ENCODE data around the gene PAX1.

PAX1 gene

DNA sequence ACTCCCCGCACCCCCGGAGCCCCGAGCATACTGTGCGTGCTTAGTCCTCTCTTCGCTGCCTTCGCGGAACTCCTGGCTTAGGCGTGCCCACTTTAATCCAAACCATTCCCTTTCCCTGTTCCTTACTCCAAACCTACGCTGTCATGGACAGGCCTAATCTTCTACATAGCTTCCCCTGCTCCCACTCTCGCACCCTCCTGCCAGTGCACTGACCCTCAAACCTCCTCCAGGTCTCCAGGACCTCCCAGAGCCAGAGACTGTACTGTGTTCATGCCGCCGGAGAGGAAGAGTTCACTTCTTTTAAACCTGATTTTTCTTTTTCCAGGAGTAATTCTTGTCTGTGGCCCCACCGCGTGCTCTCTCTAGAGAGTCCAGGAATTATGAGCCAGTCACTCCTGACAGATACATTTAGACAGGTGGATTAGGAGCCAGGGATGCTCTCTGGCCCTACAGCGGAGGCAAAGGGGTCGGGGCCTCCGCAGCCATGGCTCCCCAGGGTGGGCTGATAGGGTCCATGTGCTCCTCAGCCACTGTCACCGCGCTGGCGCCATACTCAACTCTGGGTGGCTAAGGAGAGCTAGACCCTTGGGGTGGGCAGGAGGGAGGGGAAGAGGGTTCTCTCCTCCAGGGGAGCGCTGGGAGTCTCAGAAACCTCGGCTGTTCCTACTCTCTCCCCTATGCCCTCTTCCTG lies 1.6 kb upstream of the PAX1 start:
- DNase-seq: no peak

DNA sequence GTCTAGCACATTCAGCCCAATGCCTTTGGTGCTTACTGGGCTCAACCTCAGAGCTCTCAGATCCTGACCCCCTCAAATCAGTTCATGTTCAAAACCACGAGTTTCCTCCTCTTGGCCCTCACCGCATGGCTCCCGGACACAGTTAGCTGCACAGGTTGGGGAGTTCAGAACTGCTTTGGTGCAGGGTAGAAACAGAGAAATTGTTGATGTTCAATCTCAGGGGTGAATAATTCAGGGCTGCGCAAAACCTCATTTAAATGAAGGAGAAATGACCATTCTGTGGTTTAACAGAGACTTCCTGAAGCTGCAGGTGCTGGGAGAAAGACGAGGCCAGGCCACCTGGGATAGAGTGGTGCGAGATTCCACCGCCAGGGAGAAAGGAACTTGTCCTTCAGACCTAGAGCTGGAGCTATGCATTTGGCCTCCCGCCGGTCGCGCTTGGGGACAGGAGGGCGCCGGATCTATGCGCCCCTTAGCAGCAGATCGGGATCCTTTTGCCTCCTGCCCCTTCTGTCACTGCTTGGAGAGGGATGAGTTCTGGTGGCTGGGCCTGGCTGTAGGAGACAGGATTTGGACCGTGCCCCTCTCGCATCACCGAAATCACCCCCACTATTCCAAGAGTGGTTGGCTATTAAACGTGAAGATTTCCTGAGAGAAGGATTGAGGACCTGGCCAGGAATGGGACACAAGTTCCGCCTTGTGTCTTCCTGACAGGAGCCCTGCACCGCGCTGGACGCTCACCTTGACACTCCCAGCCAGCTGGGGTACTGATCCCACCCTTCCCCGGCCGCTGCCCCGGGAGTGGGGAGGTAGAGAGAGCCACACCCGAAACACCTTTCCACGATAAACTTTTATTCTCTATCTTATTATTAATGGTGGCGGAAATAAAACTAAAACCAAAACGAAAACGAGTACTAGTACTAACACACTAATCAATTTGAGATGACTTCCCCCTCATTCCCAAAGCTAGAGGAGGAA lies 767 bp upstream of the PAX1 start:
- no peak for DNase-seq

DNA sequence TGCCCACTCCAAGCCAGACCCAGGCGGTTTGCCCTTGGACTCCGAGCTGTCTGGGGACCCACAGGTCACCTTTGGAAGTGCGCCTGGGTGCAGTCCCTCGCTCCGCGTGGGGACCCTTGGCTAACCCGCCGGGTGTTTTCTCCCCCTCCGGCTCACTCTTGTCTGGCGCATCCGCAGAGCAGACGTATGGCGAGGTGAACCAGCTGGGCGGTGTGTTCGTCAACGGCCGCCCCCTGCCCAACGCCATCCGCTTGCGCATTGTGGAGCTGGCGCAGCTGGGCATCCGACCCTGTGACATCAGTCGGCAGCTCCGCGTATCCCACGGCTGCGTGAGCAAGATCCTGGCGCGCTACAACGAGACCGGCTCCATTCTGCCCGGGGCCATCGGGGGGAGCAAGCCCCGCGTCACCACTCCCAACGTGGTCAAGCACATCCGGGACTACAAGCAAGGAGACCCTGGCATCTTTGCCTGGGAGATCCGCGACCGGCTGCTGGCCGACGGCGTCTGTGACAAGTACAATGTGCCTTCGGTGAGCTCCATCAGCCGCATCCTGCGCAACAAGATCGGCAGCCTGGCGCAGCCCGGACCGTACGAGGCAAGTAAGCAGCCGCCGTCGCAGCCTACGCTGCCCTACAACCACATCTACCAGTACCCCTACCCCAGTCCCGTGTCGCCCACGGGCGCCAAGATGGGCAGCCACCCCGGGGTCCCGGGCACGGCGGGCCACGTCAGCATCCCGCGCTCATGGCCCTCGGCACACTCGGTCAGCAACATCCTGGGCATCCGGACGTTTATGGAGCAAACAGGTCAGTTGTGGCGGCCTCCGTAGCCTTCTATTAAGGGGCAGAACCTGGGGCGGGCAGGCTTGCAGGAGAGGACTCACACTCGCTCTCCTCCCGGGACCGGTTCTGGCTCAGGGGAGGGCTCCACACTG lies 1.1 kb downstream of the PAX1 start:
- no peak for DNase-seq

DNA sequence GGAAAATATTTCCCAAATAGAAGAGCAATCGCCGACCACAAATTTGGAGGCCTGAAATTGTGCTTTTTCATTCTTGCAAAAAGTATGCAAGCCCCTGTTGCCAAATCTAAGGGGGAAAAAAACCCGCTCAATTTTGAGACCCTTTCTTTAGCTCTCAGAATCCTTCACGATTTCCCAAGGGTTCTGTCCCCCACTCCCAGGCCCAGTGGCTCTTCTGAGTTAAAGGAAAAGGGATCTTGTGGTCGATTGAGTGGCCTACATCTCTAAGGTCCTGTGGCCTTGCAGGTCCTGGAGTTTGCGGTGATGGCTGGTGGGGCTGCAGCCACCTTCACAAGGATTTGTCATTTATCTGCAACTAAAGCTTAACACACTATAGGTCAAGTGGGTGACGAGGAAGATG lies 1.8 kb downstream of the PAX1 start:
- DNase-seq: no peak

DNA sequence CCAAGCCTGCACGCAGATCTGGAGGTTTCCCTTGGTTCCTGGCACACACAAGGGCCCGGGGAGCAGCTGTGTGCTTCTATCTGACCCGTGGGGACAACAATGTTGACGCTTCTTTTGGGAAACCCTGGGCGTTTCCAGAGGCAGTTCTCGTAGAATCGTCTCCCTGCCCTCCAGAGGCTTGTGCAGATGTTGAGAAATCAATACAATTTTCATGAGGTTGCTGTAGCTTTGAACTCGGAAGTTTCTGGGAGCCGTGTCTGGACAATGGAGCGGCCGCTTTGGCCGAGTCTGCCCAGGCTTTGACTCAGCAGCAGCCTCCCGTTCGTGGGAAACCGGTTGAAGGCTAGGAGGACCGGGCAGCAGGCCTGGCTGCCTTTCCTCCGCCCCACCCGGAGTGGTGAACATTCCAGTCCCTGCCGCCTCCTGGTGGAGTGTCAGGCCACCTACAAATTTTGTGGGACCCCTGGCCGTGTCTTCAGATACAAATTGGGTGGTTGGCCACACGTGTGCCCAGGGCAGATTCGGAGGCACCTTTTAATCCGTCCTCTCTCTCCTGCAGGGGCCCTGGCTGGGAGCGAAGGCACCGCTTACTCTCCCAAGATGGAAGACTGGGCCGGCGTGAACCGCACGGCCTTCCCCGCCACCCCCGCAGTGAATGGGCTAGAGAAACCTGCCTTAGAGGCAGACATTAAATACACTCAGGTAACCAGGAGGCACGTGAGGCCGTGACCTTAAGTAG lies 2.7 kb downstream of the PAX1 start:
- DNase-seq: no peak

DNA sequence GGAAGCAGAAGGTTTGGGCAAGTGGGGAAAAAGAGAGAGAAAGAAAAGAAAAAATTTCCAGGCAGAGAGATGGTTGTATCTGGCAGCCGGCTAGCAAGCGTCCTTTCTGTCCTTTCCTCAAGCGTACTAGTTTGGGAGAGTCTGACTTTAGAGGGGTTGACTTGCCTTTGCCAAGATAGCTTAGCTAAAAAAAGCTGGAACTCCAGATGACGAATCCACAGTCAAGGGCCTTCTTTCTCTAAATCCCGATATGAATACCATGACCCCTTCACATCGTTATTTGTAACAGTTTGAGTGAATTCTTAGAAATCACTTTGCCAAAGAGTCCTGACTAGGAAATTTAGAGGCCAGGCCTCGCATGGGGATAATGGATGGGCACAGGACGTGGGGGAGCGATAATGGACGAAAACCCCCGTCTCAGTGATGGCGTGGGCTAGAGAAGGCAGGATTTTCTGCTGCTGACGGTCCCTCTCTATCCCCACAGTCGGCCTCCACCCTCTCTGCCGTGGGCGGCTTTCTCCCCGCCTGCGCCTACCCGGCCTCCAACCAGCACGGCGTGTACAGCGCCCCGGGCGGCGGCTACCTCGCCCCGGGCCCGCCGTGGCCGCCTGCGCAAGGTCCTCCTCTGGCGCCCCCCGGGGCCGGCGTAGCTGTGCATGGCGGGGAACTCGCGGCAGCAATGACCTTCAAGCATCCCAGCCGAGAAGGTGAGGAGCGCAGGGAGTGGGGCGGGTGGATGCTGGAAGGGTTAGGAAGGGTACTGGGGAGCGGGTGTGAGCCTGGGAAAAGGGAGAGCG lies 3.5 kb downstream of the PAX1 start:
- no peak for DNase-seq

DNA sequence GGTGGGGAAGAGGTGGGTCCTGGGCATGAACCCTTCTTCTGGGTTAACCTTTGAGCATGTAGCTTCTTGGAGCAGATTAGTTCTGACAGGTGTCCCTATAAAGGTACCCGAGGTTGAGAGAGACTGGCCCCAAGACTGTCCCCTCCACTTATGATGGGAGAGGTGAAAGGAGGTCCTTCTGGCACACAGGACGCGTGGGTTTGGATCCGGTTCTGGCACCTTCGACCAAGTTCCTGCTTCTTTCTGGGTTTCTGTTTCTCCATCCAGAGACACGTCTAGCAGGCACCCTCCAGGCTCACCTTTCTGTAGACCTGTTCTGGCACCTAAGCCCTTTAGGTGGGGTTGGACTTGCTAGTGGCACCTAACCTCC lies 4.1 kb downstream of the PAX1 start:
- DNase-seq: no peak

DNA sequence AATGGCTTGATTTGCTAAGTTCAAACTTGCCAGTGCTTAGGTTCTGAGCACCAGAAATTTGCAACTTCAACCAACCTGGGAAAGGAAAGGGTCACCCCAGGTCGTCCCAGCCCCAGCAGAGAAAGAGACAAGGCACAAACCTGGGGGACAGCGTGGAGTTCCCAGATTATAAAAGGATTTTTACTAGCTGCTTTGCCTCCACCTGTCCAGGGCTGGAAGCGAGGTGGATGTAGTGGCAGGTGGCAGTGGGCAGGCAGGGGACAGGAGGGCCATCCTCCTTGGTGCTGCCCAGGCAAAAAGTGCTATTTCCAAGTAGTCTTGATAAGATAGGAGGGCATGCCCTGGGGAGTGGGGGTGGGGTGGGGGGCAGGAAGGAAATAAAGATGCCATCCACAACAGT lies 4.9 kb downstream of the PAX1 start:
- no peak for DNase-seq

DNA sequence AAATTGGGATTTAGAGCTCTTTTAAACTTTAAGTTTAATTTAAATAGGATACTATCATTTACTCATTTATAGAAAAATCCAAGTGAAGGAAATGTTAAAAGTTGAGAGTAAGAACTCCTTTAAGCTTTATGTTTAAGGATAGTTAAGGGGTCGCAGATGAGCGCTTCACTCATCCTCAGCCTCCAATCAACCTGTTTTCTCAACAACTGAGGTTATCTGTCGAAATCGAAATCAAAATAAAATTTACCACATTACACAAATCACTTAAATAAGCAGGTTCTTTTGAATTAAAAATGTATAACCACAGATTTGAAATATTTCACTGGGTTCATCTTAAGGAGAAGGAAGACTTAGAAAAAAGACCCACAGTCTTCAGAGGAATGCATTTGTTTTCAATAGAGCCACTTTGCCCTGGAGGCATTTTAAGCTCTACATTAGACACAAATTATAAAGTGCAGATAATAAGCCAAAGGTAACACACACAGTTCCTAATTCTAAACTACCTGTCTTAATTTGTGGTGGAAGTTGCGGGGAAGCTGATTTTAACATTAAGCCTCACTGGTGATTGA lies 5.5 kb downstream of the PAX1 start:
- DNase-seq: no peak

DNA sequence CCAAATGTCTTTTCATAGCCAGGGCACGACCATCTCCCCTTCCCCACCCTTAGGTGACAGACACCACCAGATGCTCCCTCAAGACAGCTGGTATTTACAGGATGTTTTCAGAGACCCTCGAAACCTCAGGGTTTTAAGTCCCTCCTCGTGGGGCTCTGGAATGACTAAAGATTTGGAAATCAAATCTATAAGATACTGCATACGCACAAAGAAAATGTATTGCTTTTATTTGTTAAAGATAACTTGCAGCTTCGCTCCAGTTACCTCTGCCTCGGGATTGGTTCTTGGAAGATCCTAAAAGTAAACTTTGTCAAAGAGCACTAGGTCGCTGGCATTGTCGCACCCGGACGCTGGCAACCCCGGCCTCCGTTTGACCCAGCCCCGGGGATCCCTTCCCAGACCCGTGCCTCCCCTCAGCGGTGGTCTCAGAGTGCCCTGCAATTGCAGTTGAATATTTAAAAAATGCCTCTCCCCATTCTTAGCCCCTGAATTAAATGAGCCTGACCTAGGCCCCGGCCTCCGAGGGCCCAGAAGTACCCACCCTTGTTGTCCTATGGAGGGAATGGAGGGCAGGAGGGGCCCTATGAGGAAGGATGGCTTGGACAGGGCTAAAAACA lies 7.1 kb downstream of the PAX1 start:
- no peak for DNase-seq

DNA sequence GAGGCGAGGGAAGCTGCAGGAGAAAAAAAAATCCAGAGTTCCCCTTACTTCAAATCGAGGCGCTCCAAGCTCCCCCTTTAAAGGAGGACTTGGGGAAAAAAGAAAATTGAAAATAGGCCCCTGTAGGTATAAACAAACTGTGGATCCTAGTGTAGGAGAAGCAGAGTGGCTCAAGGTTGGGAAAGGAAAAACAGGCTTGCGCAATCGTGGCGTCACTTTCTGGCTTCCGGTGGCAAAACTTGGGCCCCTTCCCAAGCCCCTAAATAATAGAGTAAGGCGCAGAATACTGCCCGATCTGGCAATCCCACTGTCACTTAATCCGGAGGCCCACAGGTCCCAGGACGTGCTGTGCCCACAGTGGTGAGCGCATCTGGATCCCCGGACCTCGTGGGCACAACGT lies 8.0 kb downstream of the PAX1 start:
- DNase-seq: no peak

DNA sequence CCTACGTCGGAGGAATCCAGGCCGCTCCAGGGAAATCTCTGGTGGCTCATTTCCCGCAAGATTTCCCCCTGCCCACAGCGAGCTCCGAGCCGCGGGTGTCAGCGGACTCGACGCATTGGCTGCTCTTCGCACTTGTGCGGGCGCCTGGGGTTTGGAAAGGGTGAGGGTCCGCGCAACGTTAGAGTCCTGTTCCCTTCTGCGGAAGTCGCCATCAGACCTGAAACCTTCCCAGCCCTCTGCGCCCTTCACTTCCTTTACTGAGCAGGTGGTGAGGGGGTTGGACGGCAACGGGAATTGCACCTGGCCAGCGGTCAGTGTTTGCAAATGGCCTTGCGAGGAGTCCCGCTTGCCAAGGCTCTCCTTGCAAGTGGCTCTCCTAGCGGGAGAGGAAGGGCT lies 8.4 kb downstream of the PAX1 start:
- DNase-seq: no peak

DNA sequence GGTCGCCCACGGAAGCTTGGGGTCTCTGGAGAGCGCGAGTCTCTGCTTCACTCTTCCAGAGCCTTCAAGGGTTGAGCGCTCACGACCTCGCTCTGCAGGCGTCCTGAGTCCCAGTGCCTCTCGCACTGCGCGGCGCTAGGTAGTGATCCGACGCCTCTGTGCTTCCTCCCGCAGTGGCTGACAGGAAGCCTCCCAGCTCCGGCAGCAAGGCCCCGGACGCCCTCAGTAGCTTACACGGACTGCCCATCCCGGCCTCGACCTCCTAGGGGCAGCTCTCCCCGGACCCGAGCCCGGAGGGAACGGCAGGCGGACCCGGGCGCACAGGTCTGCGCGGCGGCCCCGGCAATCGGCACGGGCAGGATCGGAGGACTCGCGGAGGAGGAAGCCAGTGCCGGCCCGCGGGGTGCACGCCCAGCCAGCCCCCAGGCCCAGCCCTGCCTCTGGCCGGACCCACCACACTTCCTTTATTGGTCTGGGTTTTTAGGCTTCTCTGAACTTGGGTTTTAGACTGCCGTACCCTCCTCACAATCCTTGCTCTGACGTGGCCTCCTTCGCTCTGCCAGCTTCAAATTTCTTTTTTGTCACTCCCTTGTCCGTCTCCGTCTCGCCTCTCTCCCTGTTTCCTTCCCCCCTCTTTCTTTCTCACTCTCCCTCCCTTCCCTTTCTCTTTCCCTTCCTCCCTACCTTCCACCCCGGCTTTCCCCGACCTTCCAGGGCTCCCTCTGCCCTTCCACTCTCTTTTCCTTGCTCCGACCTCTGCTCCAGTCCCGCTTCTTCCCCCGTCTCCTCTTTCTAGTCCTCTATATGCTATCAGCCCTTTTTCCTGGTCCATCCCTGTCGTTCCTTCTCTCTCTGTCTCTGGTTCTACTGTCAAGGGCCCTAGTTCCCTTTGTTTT lies 9.1 kb downstream of the PAX1 start:
- DNase-seq: no peak

DNA sequence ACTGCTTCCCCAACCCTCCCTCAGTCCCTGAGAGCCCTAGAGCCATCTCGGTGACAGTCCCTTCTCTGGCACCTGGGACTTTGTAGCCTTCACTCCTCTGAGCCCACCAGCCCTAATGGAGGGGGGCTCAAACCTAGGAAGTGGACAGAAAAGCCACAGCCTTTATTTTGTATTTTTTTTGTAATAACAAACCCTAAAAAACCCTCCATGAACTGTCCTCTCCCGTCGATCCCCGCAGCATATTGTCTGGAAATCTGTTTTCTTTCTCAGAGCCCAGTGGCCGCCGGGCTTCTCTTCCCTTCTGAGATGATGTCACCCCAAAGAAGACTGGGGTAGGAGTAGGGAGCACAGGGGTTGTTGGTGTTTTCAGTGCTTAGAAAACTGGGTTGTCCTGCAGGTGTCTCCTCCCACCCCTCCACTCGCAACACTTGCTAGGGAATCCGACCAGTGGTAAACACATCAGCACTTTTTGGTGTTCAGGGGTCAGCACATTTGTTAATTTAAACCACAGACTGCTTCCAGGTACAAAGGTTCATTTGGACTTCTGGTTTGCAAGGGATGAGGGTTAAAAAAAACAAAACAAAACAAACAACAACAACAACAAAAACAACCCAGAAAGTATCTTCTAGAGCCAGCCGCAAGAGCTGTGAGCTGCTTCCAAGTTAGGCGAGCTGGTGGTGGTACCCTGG lies 9.9 kb downstream of the PAX1 start:
- DNase-seq: no peak

DNA sequence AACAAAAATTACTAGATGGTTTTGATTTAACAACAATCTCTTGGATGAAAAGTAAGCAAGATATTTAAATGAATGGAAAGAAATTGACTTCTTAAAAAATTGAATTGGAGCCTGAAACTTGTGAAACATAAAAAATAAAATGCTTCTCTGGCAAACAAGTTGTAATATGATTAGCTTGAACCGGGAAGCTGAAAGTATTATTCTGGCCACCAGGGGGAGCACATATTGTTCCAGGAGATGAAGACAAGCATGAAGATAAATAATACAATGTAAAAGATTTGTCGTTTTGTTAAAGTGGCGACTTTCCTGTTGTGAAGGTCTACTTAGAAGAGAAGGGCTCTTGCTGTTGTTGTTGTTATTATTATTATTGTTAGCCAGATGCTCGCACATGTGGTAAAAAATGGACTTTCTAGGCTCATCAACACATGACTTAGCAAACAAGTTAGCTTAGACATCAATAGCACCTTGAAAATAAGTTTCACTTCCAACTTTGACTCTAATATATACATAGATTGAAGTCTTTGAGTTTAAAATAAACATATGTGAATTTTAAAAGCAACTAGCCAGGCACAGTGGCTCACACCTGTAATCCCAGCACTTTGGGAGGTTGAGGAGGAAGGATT lies 14.2 kb downstream of the PAX1 start:
- DNase-seq: peak; percentile 57

DNA sequence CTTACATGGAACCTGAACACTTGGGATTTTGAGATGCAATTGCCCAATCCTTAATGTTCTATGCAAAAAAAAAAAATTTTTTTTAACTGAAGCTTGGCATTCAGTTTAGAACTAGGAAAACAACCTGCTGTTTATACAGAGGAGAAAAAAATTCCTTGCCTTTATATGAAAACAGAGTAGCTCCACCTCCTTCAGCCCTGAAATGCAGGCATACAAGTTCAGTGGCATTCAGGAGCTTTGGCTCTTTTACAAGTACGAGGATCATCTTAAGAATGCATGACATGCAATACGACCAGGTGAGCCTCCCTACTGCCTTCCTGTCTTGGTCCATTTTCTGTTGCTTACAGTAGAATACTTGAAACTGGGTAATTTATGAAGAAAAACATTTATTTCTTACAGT lies 20.4 kb downstream of the PAX1 start:
- no peak for DNase-seq

DNA sequence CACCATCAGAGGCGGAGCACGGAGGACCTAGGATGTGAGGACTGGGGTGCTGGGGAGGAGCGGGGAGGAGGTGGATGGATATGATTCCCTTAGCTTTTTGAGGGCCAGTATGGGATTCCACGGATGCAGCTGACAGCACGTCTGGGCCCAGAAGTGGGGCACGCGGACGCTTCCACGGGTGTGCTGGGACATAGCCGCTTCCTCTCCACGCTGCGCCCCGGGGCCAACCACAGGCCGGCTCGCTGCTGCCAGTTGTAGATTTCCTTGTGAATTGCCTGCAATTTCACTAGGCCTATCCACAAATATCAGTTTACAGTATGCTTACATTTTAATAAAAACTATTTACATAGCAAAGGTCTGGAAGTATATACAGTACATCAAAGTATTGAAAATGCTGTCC lies 23.9 kb downstream of the PAX1 start:
- DNase-seq: no peak

DNA sequence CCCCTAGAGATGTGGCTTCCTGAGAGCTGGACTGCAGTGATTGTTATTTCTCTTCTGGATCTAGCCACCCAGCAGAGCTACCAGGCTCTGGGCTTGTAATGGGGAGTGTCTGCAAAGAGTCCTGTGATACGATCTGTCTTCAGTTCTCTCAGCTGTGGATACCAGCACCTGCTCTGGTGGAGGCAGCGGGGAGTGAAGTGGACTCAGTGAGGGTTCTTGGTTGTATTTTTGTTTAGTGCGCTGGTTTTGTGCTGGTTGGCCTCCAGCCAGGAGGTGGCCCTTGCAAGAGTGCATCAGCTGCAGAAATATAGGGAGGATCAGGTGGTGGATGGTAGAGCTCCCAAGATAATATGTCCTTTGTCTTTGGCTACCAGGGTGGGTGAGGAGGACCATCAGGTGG lies 33.7 kb downstream of the PAX1 start:
- no peak for DNase-seq

DNA sequence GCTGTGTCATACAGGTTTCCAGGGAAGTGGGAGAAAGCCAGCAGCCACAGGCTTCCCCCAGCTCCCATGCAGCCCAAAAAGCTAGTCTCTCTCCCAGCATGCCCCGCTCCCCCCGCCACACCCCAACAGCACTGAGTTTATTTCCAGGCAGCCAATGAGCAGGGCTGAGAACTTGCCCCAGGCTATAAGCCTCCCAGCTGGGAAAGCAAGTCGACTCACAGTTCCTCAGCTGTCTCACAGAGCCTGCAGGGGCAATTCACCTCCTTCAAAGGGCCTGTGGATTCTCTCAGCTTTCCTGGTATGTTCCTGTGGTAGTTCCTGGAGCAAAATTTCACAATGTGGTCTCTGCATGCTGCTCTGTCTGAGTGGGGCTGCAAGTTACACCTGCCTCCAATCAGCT lies 34.2 kb downstream of the PAX1 start:
- no peak for DNase-seq
